HCT116 (cell line): ENCODE measurements around the gene WWOX.

Experiments used
- ATF3 ChIP-seq: IDR thresholded peaks from 2 replicates; pipeline ENCODE4 v1.6.1; 2012
- CEBPB ChIP-seq: IDR thresholded peaks from 2 replicates; pipeline ENCODE4 v1.6.1; 2012; ENCODE audit warnings: low read depth
- CTCF ChIP-seq, 3 experiments: fragments of 200-600 bp in 1 of 3; sonication (generic) in 1 of 3; IDR thresholded peaks in 2 of 3; conservative IDR thresholded peaks in 1 of 3; 2 replicates each; pipeline ENCODE4 v1.5.1; 2012 to 2017; ENCODE audit warnings: low read depth in 2 of 3, low read length in 2 of 3, antibody characterized with exemption in 1 of 3, borderline replicate concordance in 1 of 3, control low read depth in 1 of 3, mild to moderate bottlenecking in 1 of 3, mixed read lengths in 1 of 3, mixed run types in 1 of 3, moderate library complexity in 1 of 3; ENCODE audit not compliant: insufficient read depth in 1 of 3
- EZH2 ChIP-seq: fragments of 200-600 bp; sonication (generic); IDR thresholded peaks from 2 replicates; pipeline ENCODE4 v1.6.1; 2017; ENCODE audit warnings: antibody characterized with exemption, mixed run types
- MAX ChIP-seq: IDR thresholded peaks from 2 replicates; pipeline ENCODE4 v1.6.1; 2012
- POLR2A ChIP-seq: IDR thresholded peaks from 2 replicates; pipeline ENCODE4 v1.7.0; 2011; ENCODE audit warnings: borderline replicate concordance; ENCODE audit not compliant: insufficient read depth, insufficient read length; ENCODE audit errors: extremely low read depth
- POLR2AphosphoS5 ChIP-seq: IDR thresholded peaks from 2 replicates; pipeline ENCODE4 v1.6.1; 2011; ENCODE audit warnings: mild to moderate bottlenecking, low read depth, low read length, moderate library complexity
- RAD21 ChIP-seq: IDR thresholded peaks from 2 replicates; pipeline ENCODE4 v1.6.1; 2012; ENCODE audit warnings: low read depth, mild to moderate bottlenecking
- SIN3A ChIP-seq: IDR thresholded peaks from 2 replicates; pipeline ENCODE4 v1.6.1; 2012; ENCODE audit warnings: low read depth
- YY1 ChIP-seq: IDR thresholded peaks from 2 replicates; pipeline ENCODE4 v1.6.1; 2011; ENCODE audit warnings: low read length, low read depth, moderate library complexity, mild to moderate bottlenecking; ENCODE audit not compliant: insufficient replicate concordance; ENCODE audit errors: extremely low read depth

GRCh38 chr16:78821335-78821734, 721.9 kb downstream of the WWOX start:
- TF ChIP-seq POLR2AphosphoS5 (no peak), EZH2 (no peak), POLR2A (no peak), SIN3A (no peak), CTCF (IDR thresholded peaks at IDR 0.05 in 2 of 3, conservative IDR thresholded peaks at IDR 0.05 in 1 of 3; ENCODE audit: borderline replicate concordance in 1 of 3, insufficient read depth in 1 of 3, low read depth in 2 of 3, low read length in 2 of 3) (no peak), RAD21 (no peak), CEBPB (no peak), MAX (no peak), ATF3 (no peak), YY1 (no peak)
